Smooth muscle cell (in vitro differentiated cells): Measurements from ENCODE around the gene ICA1. TPM values are rescaled to one million over a fixed set of nuclear protein-coding genes. Genes with fewer than 3 reads are reported as not detected.

Experiments
- DNase-seq: peaks from one replicate; lab custom pipeline; 2025; ENCODE audit not compliant: unreplicated experiment; lab: John Stamatoyannopoulos, UW
- H2AFZ ChIP-seq: fragments of 200-600 bp; sonication (generic); 2 replicates; pipeline ENCODE4 v1.6.0; 2016; ENCODE audit warnings: antibody characterized with exemption, low read depth, mild to moderate bottlenecking
- H3F3A ChIP-seq: fragments of 200-600 bp; sonication (generic); 2 replicates; pipeline ENCODE4 v1.6.0; 2017; ENCODE audit warnings: antibody characterized with exemption, low read depth
- H3K27ac ChIP-seq: fragments of 200-600 bp; sonication (generic); 2 replicates; pipeline ENCODE4 v1.5.1; 2016; ENCODE audit warnings: low read depth, mild to moderate bottlenecking
- H3K27me3 ChIP-seq: fragments of 200-600 bp; sonication (generic); 2 replicates; pipeline ENCODE4 v1.6.1; 2016; ENCODE audit warnings: low read depth, mild to moderate bottlenecking
- H3K36me3 ChIP-seq: fragments of 200-600 bp; sonication (generic); 2 replicates; pipeline ENCODE4 v1.5.1; 2016; ENCODE audit warnings: low read depth
- H3K4me1 ChIP-seq: fragments of 200-600 bp; sonication (generic); 2 replicates; pipeline ENCODE4 v1.5.1; 2016; ENCODE audit warnings: low read depth
- H3K4me2 ChIP-seq: fragments of 200-600 bp; sonication (generic); 2 replicates; pipeline ENCODE4 v1.6.0; 2016; ENCODE audit warnings: mild to moderate bottlenecking
- H3K4me3 ChIP-seq: fragments of 200-600 bp; sonication (generic); 2 replicates; pipeline ENCODE4 v1.5.1; 2016; ENCODE audit warnings: mild to moderate bottlenecking
- H3K79me2 ChIP-seq: fragments of 200-600 bp; sonication (generic); 2 replicates; pipeline ENCODE4 v1.6.0; 2016; ENCODE audit warnings: low read depth, mild to moderate bottlenecking
- H3K9ac ChIP-seq: fragments of 200-600 bp; sonication (generic); 2 replicates; pipeline ENCODE4 v1.6.0; 2016; ENCODE audit warnings: low read depth
- H3K9me3 ChIP-seq: fragments of 200-600 bp; sonication (generic); replicated peaks from 2 replicates; pipeline ENCODE4 v1.5.1; 2016; ENCODE audit warnings: low read depth
- H4K20me1 ChIP-seq: fragments of 200-600 bp; sonication (generic); 2 replicates; pipeline ENCODE4 v1.6.0; 2016; ENCODE audit warnings: low read depth
- WGBS: methylation state at CpG from one replicate; pipeline ENCODE4 v1.1.7; 2016; ENCODE audit warnings: low lambda C conversion rate; 5-methylcytosine and 5-hydroxymethylcytosine counted together
- polyA plus RNA-seq: library from polyadenylated mRNA; unstranded; fragments of >200 nt; fragmentation: Nextera tagmentation; extraction: Ambion mirVana; gene quantifications from 2 replicates; pipeline ENCODE4 v1.2.1, GENCODE V29; 2016
- total RNA-seq: library from RNA; depleted of rRNA; stranded (reverse); fragments of >200 nt; gene quantifications from 2 replicates; pipeline ENCODE4 v1.2.3, GENCODE V29; 2014
- TF ChIP-seq, protein P1 (sequence below): fragments of 200-600 bp; sonication (generic); IDR thresholded peaks from 2 replicates; pipeline ENCODE4 v1.5.1; 2017; ENCODE audit warnings: borderline replicate concordance, mild to moderate bottlenecking, antibody characterized with exemption; ENCODE audit not compliant: insufficient read depth, poor library complexity, severe bottlenecking

Gene ICA1
- total and polyA plus RNA-seq, 2 experiments from 2014 or later, result 4.3 to 5.0 TPM

DNA sequence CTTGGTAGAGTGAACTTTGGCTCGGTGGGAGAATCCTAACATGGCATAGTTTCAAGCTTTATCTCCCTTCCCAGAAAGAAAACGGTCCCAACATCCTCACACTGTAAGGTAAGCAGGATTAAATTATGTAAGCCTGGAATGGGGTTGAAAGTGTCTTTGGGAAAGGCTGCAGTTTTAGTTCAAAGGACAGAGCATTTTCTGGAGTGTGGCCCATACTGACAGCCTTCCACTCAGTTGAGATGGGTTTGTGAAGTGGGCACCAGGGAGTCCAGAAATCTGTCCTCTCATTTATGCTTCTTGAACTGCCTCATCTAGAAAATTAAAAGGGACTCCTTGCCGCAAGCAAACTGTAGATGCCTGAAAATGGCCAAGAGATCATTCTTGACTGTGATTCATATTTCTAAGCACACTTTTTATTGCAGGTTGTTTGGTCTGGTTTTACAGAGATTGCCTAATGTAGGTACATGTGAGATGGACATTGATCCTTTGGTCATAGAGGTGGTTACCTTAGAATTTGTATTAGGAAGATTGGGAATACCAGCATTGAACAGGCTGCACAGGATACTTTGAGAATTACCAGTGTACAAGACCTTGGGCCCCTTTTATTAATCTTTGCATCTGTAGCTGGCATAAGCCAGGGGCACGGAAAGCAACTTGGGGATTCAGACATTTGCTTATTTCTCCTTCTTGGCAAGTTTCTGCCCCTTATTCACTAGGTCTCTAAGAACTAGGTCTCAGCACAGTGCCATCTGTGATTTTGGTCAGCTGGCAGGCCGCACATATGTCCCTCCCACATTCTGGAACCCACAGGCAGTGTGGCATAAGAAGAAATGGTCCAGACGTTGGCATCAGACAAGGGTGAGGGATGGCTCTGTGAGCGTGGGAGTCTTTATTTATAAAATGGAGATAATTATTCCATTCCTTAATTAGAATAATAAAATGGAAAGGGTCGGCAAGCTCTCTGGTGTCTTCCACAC, 167.5 kb downstream of the ICA1 start:
- no peaks in the 10 kb centered on the region for H3K9me3 ChIP-seq
- no peak for DNase-seq
- no peak overlapping the region for H2AFZ ChIP-seq
- H3K4me3 ChIP-seq, result no peak overlapping the region
- no peaks in the 10 kb centered on the region for H3K79me2 ChIP-seq
- WGBS, result 90% methylated on average over 8 of the region's 8 CpGs
- TF ChIP-seq, protein P1, sequence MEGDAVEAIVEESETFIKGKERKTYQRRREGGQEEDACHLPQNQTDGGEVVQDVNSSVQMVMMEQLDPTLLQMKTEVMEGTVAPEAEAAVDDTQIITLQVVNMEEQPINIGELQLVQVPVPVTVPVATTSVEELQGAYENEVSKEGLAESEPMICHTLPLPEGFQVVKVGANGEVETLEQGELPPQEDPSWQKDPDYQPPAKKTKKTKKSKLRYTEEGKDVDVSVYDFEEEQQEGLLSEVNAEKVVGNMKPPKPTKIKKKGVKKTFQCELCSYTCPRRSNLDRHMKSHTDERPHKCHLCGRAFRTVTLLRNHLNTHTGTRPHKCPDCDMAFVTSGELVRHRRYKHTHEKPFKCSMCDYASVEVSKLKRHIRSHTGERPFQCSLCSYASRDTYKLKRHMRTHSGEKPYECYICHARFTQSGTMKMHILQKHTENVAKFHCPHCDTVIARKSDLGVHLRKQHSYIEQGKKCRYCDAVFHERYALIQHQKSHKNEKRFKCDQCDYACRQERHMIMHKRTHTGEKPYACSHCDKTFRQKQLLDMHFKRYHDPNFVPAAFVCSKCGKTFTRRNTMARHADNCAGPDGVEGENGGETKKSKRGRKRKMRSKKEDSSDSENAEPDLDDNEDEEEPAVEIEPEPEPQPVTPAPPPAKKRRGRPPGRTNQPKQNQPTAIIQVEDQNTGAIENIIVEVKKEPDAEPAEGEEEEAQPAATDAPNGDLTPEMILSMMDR, result no peak
- H4K20me1 ChIP-seq, result no peaks in the 10 kb centered on the region
- no peaks in the 10 kb centered on the region for H3K27me3 ChIP-seq
- no peak overlapping the region for H3K9ac ChIP-seq
- H3K4me2 ChIP-seq, result no peak overlapping the region
- no peaks in the 10 kb centered on the region for H3F3A ChIP-seq
- H3K27ac ChIP-seq, result no peak overlapping the region
- no peaks in the 10 kb centered on the region for H3K36me3 ChIP-seq
- no peaks in the 10 kb centered on the region for H3K4me1 ChIP-seq

DNA sequence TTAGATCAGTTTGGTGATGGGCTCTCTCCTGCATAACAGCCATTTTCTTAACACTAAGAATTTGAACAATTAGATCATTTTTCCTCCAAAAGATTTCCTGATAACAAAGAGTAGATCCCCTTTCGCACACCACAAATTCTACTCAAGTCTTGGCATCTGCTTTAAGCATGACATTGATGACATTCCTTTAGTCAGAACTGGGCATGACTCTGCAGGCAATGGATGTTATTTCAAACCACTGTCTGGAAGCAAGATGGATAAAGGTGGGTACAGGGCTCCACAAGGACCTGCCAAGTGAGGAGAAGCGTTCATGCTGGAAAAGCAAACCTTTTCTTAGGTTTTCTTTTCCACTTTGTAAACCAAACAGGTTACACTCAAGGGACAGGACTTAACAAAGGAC, 169.8 kb downstream of the ICA1 start:
- TF ChIP-seq, protein P1, result no peak
- Histone ChIP-seq H3K4me2 (no peak overlapping the region), H3K27ac (no peak overlapping the region), H3K27me3 (no peaks in the 10 kb centered on the region), H3K4me3 (no peak overlapping the region), H3K9ac (no peak overlapping the region), H3K9me3 (no peaks in the 10 kb centered on the region), H3F3A (no peaks in the 10 kb centered on the region), H2AFZ (no peak overlapping the region), H3K36me3 (no peaks in the 10 kb centered on the region), H4K20me1 (no peaks in the 10 kb centered on the region), H3K4me1 (no peaks in the 10 kb centered on the region), H3K79me2 (no peaks in the 10 kb centered on the region)
- DNase-seq, result no peak
- 92% methylated on average over 2 of the region's 2 CpGs for WGBS

DNA sequence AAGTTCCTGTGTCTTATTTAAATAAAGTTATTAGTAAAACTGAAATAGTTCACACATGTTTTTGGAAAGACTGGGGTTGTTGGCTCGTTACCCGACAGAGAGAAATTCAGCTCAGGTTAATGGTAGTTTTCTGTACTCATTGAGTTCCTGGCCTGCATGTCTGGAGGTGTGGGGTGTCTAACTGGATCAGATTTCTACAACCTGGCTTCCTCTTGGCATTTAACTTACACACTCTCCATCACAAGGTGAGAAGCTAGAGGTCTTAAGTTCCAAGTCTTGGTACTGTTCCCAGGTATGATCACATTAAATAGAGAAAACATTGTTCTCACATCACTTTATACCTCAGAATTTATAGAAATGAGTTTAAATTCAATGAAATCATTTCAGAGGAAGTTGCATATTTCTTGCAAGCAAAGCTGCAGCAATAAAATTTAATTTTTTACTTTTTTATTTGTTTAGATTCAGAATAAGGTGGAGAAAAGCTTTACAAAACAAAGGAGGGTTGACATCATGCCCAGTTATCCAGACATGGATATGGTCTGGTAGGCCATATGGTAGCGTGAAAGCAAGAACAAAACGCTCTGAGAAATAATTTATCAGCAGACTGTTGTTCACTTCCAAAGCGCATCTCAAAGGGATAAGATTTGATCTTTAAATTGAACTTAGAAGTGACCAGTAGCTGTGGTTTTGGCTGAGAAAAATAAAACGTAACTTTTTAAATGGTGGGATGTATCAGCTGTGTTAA, 172.8 kb downstream of the ICA1 start:
- Histone ChIP-seq H3F3A (no peaks in the 10 kb centered on the region), H3K27ac (no peak overlapping the region), H3K4me1 (no peaks in the 10 kb centered on the region), H3K79me2 (no peaks in the 10 kb centered on the region), H3K36me3 (no peaks in the 10 kb centered on the region), H4K20me1 (no peaks in the 10 kb centered on the region), H3K9me3 (no peaks in the 10 kb centered on the region), H3K4me2 (no peak overlapping the region), H3K4me3 (no peak overlapping the region), H3K9ac (no peak overlapping the region), H2AFZ (no peak overlapping the region), H3K27me3 (no peaks in the 10 kb centered on the region)
- TF ChIP-seq, protein P1, result no peak
- 97% methylated on average over 6 of the region's 6 CpGs for WGBS
- DNase-seq, result no peak
